Measurements from ENCODE around the gene CD4. TPM values are rescaled to one million over a fixed set of nuclear protein-coding genes. Genes with fewer than 3 reads are reported as not detected.

Gene CD4
- total RNA-seq, 6 donors from 2014 or later = 10.5 to 86.6 (median 35.6) TPM

- ATAC-seq (ENCODE audit: low FRiP score in 2 of 2) = no peak
- H3K27me3 ChIP-seq = peaks cover 0 to 7% (median 0%) of the 10 kb centered on the region in 4 donors
- H3K36me3 ChIP-seq = peaks cover 0 to 10% (median 2%) of the 10 kb centered on the region in 4 donors
- H3K9me3 ChIP-seq = no peaks in the 10 kb centered on the region
- H3K4me1 ChIP-seq = peaks cover 12 to 18% (median 16%) of the 10 kb centered on the region in 4 donors
- WGBS, 2 donors = 76 to 100% methylated on average over 3 to 5 of the region's 5 CpGs
- no peak overlapping the region for H3K4me3 ChIP-seq
- TF ChIP-seq CTCF (IDR thresholded peaks at IDR 0.05) = no peak
- TF ChIP-seq POLR2A (IDR thresholded peaks at IDR 0.05) = no peak
- no peak for TF ChIP-seq EP300 (IDR thresholded peaks at IDR 0.05)
- no peak for TF ChIP-seq POLR2AphosphoS5 (IDR thresholded peaks at IDR 0.05)
- no peak for DNase-seq
- H3K27ac ChIP-seq = peak overlapping the region in 1 of 4 donors; percentile 76
Measured at GRCh38 chr12:6820166-6820565, 30.8 kb downstream of the CD4 start.

- ATAC-seq (ENCODE audit: low FRiP score in 2 of 2) = peak; percentile 20 to 79
- no peaks in the 10 kb centered on the region for H3K9me3 ChIP-seq
- H3K36me3 ChIP-seq = peaks cover 0 to 10% (median 2%) of the 10 kb centered on the region in 4 donors
- DNase-seq = peak in 1 of 2 donors; percentile 87
- peaks cover 0 to 11% (median 2%) of the 10 kb centered on the region in 4 donors for H3K27me3 ChIP-seq
- peak within 1 kb of the TSS; percentile 3 to 82 (median 56) for H3K27ac ChIP-seq
- 2 to 7% methylated on average over 5 to 22 of the region's 28 CpGs for WGBS, 2 donors
- H3K4me3 ChIP-seq = peak within 1 kb of the TSS in 3 of 4 donors; percentile 39 to 54 (median 43)
- no peak for TF ChIP-seq POLR2A (IDR thresholded peaks at IDR 0.05)
- no peak for TF ChIP-seq POLR2AphosphoS5 (IDR thresholded peaks at IDR 0.05)
- TF ChIP-seq EP300 (IDR thresholded peaks at IDR 0.05) = no peak
- TF ChIP-seq CTCF (IDR thresholded peaks at IDR 0.05) = no peak
- H3K4me1 ChIP-seq = peaks cover 12 to 25% (median 19%) of the 10 kb centered on the region in 4 donors
Measured at GRCh38 chr12:6821591-6822425, 32.5 kb downstream of the CD4 start, which contains the start of gene GPR162. TSS of gene GPR162 (plus strand) at chr12:6821821. CDS start at chr12:6823899, 2,078 bp downstream.

GRCh38 chr12:6822426-6823135 lies 33.3 kb downstream of the CD4 start:
- 67 to 71% methylated on average over 7 of the region's 7 CpGs for WGBS, 2 donors
- peaks cover 0 to 11% (median 2%) of the 10 kb centered on the region in 4 donors for H3K27me3 ChIP-seq
- H3K9me3 ChIP-seq = no peaks in the 10 kb centered on the region
- TF ChIP-seq EP300 (IDR thresholded peaks at IDR 0.05) = no peak
- TF ChIP-seq POLR2A (IDR thresholded peaks at IDR 0.05) = no peak
- TF ChIP-seq CTCF (IDR thresholded peaks at IDR 0.05) = no peak
- no peak for TF ChIP-seq POLR2AphosphoS5 (IDR thresholded peaks at IDR 0.05)
- no peak for ATAC-seq (ENCODE audit: low FRiP score in 2 of 2)
- DNase-seq = no peak
- peaks cover 17 to 32% (median 26%) of the 10 kb centered on the region in 4 donors for H3K4me1 ChIP-seq
- H3K27ac ChIP-seq = peak overlapping the region in 1 of 4 donors; percentile 82
- peak overlapping the region in 3 of 4 donors; percentile 39 to 54 (median 43) for H3K4me3 ChIP-seq
- H3K36me3 ChIP-seq = peaks cover 0 to 6% (median 2%) of the 10 kb centered on the region in 4 donors

GRCh38 chr12:6823182-6824084 lies 34.1 kb downstream of the CD4 start:
- no peak overlapping the region for H3K27ac ChIP-seq
- peaks cover 23 to 39% (median 32%) of the 10 kb centered on the region in 4 donors for H3K4me1 ChIP-seq
- peak in 1 of 2 donors; percentile 66 for DNase-seq
- H3K27me3 ChIP-seq = peaks cover 0 to 11% (median 5%) of the 10 kb centered on the region in 4 donors
- H3K9me3 ChIP-seq = no peaks in the 10 kb centered on the region
- no peak overlapping the region for H3K4me3 ChIP-seq
- no peak for ATAC-seq (ENCODE audit: low FRiP score in 2 of 2)
- no peaks in the 10 kb centered on the region for H3K36me3 ChIP-seq
- 74 to 87% methylated on average over 4 to 12 of the region's 12 CpGs for WGBS, 2 donors
- TF ChIP-seq POLR2A (IDR thresholded peaks at IDR 0.05) (no peak), CTCF (IDR thresholded peaks at IDR 0.05) (no peak), EP300 (IDR thresholded peaks at IDR 0.05) (no peak), POLR2AphosphoS5 (IDR thresholded peaks at IDR 0.05) (no peak)

Measured in upper lobe of left lung (tissue), 6 donors.